ENCODE data around the gene TBX5. TPM values are rescaled to one million over a fixed set of nuclear protein-coding genes. Genes with fewer than 3 reads are reported as not detected.

The TBX5 gene
- total RNA-seq, 4 donors from 2014 or later = not detected

DNA sequence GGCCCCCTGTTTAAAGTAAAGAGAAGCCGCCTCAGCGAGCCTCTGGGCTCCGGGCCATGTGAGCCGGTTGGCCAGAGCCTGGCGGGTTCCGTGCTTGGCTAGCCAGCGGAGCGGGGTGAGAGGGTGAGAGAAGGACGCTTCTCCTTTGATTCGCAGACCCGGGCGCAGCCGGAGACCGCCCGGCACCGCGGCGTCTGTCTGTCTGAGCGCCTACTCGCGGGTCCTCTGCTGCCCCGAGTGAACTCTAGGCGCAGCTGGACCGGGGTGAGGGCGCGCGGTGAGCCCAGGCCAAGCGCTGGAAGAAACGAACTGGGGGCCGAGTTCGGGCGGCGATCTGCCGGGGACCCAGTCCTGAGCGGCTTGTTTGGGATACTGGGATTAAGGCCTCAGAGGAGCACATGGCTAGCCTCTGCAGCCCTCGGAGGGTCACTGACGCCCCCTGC is 41.4 kb upstream of the TBX5 start:
- DNase-seq (ENCODE audit: low spot score) (no peak), ATAC-seq (ENCODE audit: low FRiP score) (no peak)
- TF ChIP-seq CTCF (IDR thresholded peaks at IDR 0.05) = no peak

GRCh38 chr12:114445401-114446323 is 39.7 kb upstream of the TBX5 start:
- no peak for TF ChIP-seq CTCF (IDR thresholded peaks at IDR 0.05)
- no peak for ATAC-seq (ENCODE audit: low FRiP score)
- no peak for DNase-seq (ENCODE audit: low spot score)

GRCh38 chr12:114444422-114445279 is 38.7 kb upstream of the TBX5 start:
- no peak for DNase-seq (ENCODE audit: low spot score)
- ATAC-seq (ENCODE audit: low FRiP score) = no peak

DNA sequence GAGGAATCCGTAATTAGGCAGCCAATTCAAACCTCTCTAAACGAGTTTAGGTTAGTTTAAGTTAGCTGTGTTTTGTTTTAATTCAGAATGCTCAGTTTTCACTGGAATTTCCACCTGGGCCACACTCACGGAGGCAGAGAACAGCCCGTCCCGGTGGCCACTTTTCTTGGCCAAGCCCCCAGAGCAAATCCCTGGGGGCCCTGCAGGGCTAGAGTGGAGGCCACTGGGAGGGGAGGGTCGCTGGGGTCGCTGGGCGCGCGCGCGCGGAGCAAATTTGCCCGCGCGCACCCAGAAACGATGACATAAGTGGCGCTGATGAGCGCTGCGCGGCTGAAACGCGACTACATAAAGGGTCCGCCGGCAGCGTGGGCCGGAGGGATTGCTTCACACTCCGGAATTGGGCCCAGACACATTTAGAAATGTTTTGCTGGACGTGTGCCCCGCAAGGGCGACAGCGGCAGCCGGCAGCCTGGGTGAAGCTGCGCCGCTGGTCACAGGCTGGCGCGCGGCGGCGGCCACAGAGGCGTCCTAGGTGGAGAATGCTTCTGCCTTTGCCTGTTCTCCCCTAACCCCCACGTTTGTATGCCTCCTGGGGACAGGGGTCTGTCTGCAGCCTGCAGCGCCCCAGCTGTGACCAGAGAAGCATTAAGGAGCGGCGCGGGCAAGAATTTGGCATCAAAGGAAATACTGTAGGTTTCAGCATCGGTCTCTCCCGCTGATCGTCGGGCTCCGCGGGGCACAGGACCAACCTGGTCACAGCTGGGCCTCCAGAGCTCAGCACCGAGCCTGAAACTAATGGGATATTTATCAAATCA is 37.9 kb upstream of the TBX5 start:
- ATAC-seq (ENCODE audit: low FRiP score) = no peak
- DNase-seq (ENCODE audit: low spot score) = no peak
- TF ChIP-seq CTCF (IDR thresholded peaks at IDR 0.05) = no peak

More at GRCh38 chr12:114444422-114445279, 38.7 kb upstream of the TBX5 start:
- no peak for TF ChIP-seq CTCF (IDR thresholded peaks at IDR 0.05)

GRCh38 chr12:114442578-114442977 is 36.6 kb upstream of the TBX5 start:
- TF ChIP-seq CTCF (IDR thresholded peaks at IDR 0.05) = no peak
- no peak for DNase-seq (ENCODE audit: low spot score)
- no peak for ATAC-seq (ENCODE audit: low FRiP score)

DNA sequence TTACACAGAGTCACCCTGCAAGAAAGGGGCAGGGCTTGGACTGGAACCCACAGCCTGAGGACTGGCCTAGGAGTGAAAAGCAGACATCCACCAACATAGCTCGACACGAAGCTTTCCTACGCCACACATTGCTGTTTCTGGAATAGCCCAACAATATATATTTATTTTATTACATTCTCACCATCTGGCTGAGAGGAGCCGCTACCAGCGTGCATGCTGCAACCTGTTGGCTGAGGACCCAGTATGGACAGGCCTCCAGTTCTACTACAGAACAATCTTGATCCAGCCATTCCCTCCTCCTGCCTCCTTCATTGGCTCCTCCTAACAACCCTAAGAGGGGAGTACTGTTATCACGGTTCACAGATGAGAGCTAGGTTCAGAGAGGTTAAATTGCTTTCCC is 35.6 kb upstream of the TBX5 start:
- DNase-seq (ENCODE audit: low spot score) = no peak
- no peak for TF ChIP-seq CTCF (IDR thresholded peaks at IDR 0.05)
- ATAC-seq (ENCODE audit: low FRiP score) = no peak
